MCF 10A (cell line): ENCODE data around the gene INTS1. TPM values are rescaled to one million over a fixed set of nuclear protein-coding genes. Genes with fewer than 3 reads are reported as not detected.

Experiments
- BruUV-seq: library from RNA; stranded (reverse); fragments of 400-500 nt; replicated peaks from 2 replicates; lab custom pipeline; 2021; lab: Mats Ljungman, UMichigan
- CTCF ChIA-PET: fragments of 300-600 bp; sonication (Branson Sonifier 250); formaldehyde crosslinking; extraction: SDS; loops from one replicate; lab custom pipeline; 2021; ENCODE audit warnings: antibody characterized with exemption, inconsistent platforms; lab: Yijun Ruan, JAX
- POLR2A ChIA-PET: fragments of 300-600, 350-650 bp; sonication (Branson Sonifier 250); formaldehyde crosslinking; extraction: SDS; loops from one replicate; lab custom pipeline; 2020; ENCODE audit warnings: antibody characterized with exemption, inconsistent platforms; lab: Yijun Ruan, JAX
- DNase-seq: peaks from one replicate; pipeline ENCODE4 v3.0.0-alpha.2; 2018; ENCODE audit not compliant: unreplicated experiment
- H3K27ac Mint-ChIP-seq: one replicate; pipeline ENCODE4 v1.8.0; 2022; ENCODE audit warnings: mild to moderate bottlenecking, low read depth, mixed read lengths; ENCODE audit not compliant: unreplicated experiment
- H3K27me3 Mint-ChIP-seq: one replicate; pipeline ENCODE4 v1.8.0; 2022; ENCODE audit warnings: mixed read lengths; ENCODE audit not compliant: insufficient read depth, unreplicated experiment
- H3K36me3 Mint-ChIP-seq: one replicate; pipeline ENCODE4 v1.8.0; 2022; ENCODE audit warnings: mild to moderate bottlenecking, moderate library complexity, mixed read lengths; ENCODE audit not compliant: insufficient read depth, unreplicated experiment
- H3K4me1 Mint-ChIP-seq: one replicate; pipeline ENCODE4 v1.8.0; 2022; ENCODE audit warnings: mixed read lengths; ENCODE audit not compliant: insufficient read depth, unreplicated experiment
- H3K4me3 Mint-ChIP-seq: one replicate; pipeline ENCODE4 v1.8.0; 2022; ENCODE audit warnings: mild to moderate bottlenecking, moderate library complexity, mixed read lengths; ENCODE audit not compliant: unreplicated experiment
- H3K9me3 Mint-ChIP-seq: one replicate; pipeline ENCODE4 v1.8.0; 2022; ENCODE audit warnings: mixed read lengths; ENCODE audit not compliant: unreplicated experiment
- CTCF ChIP-seq: fragments of 200-600 bp; IDR thresholded peaks from one replicate; pipeline ENCODE4 v1.8.0; 2022; ENCODE audit warnings: antibody characterized with exemption, mild to moderate bottlenecking; ENCODE audit not compliant: unreplicated experiment
- intact Hi-C: fragments of 100-400 bp; cut with micrococcal nuclease; formaldehyde crosslinking; loops from 2 replicates; pipeline ENCODE4 v1.14.1; 2022
- total RNA-seq: library from RNA; stranded (reverse); gene quantifications from 2 replicates; pipeline ENCODE4 v1.2.3, GENCODE V29; 2022

The INTS1 gene
- total RNA-seq, 1 experiment from 2014 or later: 86.3 TPM

- Mint-ChIP-seq H3K4me1 (peaks cover 5% of the 10 kb centered on the region), H3K9me3 (no peaks in the 10 kb centered on the region), H3K36me3 (no peaks in the 10 kb centered on the region), H3K27ac (no peak overlapping the region), H3K27me3 (no peaks in the 10 kb centered on the region), H3K4me3 (no peak overlapping the region)
- DNase-seq: no peak
- BruUV-seq: no TSS peak
- POLR2A ChIA-PET: interaction anchor here (0.7 to 1.0 kb wide), 2 partner anchors 17 to 51 kb away, joined by 3 read pairs; no protein-coding TSS in a partner anchor
- no peak for TF ChIP-seq CTCF
- intact Hi-C loops: no loop called here
- CTCF ChIA-PET: interaction anchor here (0.6 to 2.0 kb wide), 3 partner anchors 9 to 675 kb away, joined by 3 to 13 read pairs (median 5); no protein-coding TSS in a partner anchor
Observed at GRCh38 chr7:1441615-1442354, 62.4 kb downstream of the INTS1 start.

- intact Hi-C loops: no loop called here
- Mint-ChIP-seq H3K27ac (no peak overlapping the region), H3K4me1 (peaks cover under 1% of the 10 kb centered on the region), H3K27me3 (no peaks in the 10 kb centered on the region), H3K9me3 (no peaks in the 10 kb centered on the region), H3K4me3 (no peak overlapping the region), H3K36me3 (peaks cover 4% of the 10 kb centered on the region)
- TF ChIP-seq CTCF: no peak
- no peak for DNase-seq
- CTCF ChIA-PET: interaction anchor here (0.7 to 2.0 kb wide), 4 partner anchors 8 to 1011 kb away, joined by 3 to 13 read pairs (median 3); no protein-coding TSS in a partner anchor
- BruUV-seq: no TSS peak
- POLR2A ChIA-PET: no interaction called here
Observed at GRCh38 chr7:1440620-1441019, 63.6 kb downstream of the INTS1 start.

GRCh38 chr7:1439373-1440363 is 64.5 kb downstream of the INTS1 start:
- Mint-ChIP-seq H3K4me3 (no peak overlapping the region), H3K4me1 (no peaks in the 10 kb centered on the region), H3K36me3 (peaks cover 11% of the 10 kb centered on the region), H3K9me3 (no peaks in the 10 kb centered on the region), H3K27ac (no peak overlapping the region), H3K27me3 (no peaks in the 10 kb centered on the region)
- no TSS peak for BruUV-seq
- intact Hi-C loops: no loop called here
- ChIA-PET POLR2A (no interaction called here), CTCF (interaction anchor here (0.5 to 0.6 kb wide), 2 partner anchors 11 to 664 kb away, joined by 3 read pairs; no protein-coding TSS in a partner anchor)
- TF ChIP-seq CTCF: no peak
- no peak for DNase-seq
